H1 (cell line): ENCODE measurements around the gene BOLA1. TPM values are rescaled to one million over a fixed set of nuclear protein-coding genes. Genes with fewer than 3 reads are reported as not detected.

Experiments
- CTCF ChIA-PET: fragments of 300-600 bp; sonication (Branson Sonifier 250); formaldehyde crosslinking; loops from one replicate; lab custom pipeline; 2021; ENCODE audit not compliant: partially characterized antibody; lab: Charles Lee
- POLR2A ChIA-PET: fragments of 300-600 bp; sonication (Branson Sonifier 250); formaldehyde crosslinking; loops from one replicate; lab custom pipeline; 2021; ENCODE audit warnings: inconsistent platforms; ENCODE audit not compliant: partially characterized antibody; lab: Charles Lee
- DNase-seq, 2 experiments: peaks; one replicate each; pipeline versions ENCODE4 v3.0.0 to v3.0.0-alpha.2; 2010 to 2022; ENCODE audit warnings: low spot score in 2 of 2, low read depth in 1 of 2, mixed read lengths in 1 of 2
- FAIRE-seq: peaks from 2 replicates; lab custom pipeline; 2011; peaks lifted over from hg19 to GRCh38; lab: Jason Lieb, UNC
- H2AFZ ChIP-seq: 2 replicates; pipeline ENCODE4 v1.8.1; 2012; ENCODE audit warnings: low read length, inconsistent platforms
- H2AK5ac ChIP-seq: 2 replicates; pipeline ENCODE4 v1.6.1; 2013; ENCODE audit warnings: low read depth, low read length
- H2BK120ac ChIP-seq: replicated peaks from 2 replicates; pipeline ENCODE3; 2013; ENCODE audit warnings: low read depth, low read length, inconsistent platforms
- H2BK12ac ChIP-seq: 2 replicates; pipeline ENCODE4 v1.6.1; 2013; ENCODE audit warnings: low read depth, low read length
- H2BK15ac ChIP-seq: 2 replicates; pipeline ENCODE4 v1.6.1; 2013; ENCODE audit warnings: low read length
- H2BK20ac ChIP-seq: 2 replicates; pipeline ENCODE4 v1.6.1; 2013; ENCODE audit warnings: low read length
- H2BK5ac ChIP-seq: 2 replicates; pipeline ENCODE4 v1.6.1; 2013; ENCODE audit warnings: low read depth, low read length
- H3K14ac ChIP-seq: 2 replicates; pipeline ENCODE4 v1.6.1; 2013; ENCODE audit warnings: inconsistent platforms; ENCODE audit not compliant: insufficient read length
- H3K18ac ChIP-seq: 2 replicates; pipeline ENCODE4 v1.6.1; 2013; ENCODE audit warnings: low read length; ENCODE audit errors: extremely low read depth
- H3K23ac ChIP-seq: 2 replicates; pipeline ENCODE4 v1.6.1; 2013; ENCODE audit warnings: inconsistent platforms; ENCODE audit not compliant: insufficient read length
- H3K23me2 ChIP-seq: 2 replicates; pipeline ENCODE4 v1.6.1; 2013; ENCODE audit warnings: low read depth, low read length
- H3K27ac ChIP-seq: 2 replicates; pipeline ENCODE4 v1.6.1; 2011; ENCODE audit warnings: low read depth, low read length, inconsistent platforms
- H3K27me3 ChIP-seq, 4 experiments: replicated peaks in 1 of 4; 1 replicate in 1 of 4; 2 replicates in 3 of 4; pipeline versions ENCODE4 v1.6.1 to v1.8.1; 2011 to 2013; ENCODE audit warnings: low read length in 3 of 4, mild to moderate bottlenecking in 3 of 4, inconsistent platforms in 2 of 4, mixed read lengths in 2 of 4, moderate library complexity in 1 of 4; ENCODE audit not compliant: control insufficient read depth in 3 of 4, insufficient read depth in 3 of 4; ENCODE audit errors: extremely low read depth in 1 of 4
- H3K36me3 ChIP-seq, 4 experiments: 2 replicates each; pipeline versions ENCODE4 v1.6.1 to v1.8.1; 2011 to 2013; ENCODE audit warnings: mild to moderate bottlenecking in 4 of 4, low read length in 3 of 4, moderate library complexity in 2 of 4, control low read depth in 1 of 4, inconsistent platforms in 1 of 4; ENCODE audit not compliant: insufficient read depth in 4 of 4, control insufficient read depth in 2 of 4
- H3K4ac ChIP-seq: replicated peaks from 2 replicates; pipeline ENCODE3; 2013; ENCODE audit warnings: low read length, low read depth, mixed read lengths, inconsistent platforms; ENCODE audit not compliant: insufficient read length
- H3K4me1 ChIP-seq, 4 experiments: replicated peaks in 1 of 4; 1 replicate in 1 of 4; 2 replicates in 3 of 4; pipeline versions ENCODE4 v1.6.1 to v1.8.1; 2011 to 2013; ENCODE audit warnings: low read length in 3 of 4, inconsistent platforms in 2 of 4, mixed read lengths in 1 of 4; ENCODE audit not compliant: insufficient read depth in 4 of 4, control insufficient read depth in 3 of 4
- H3K4me2 ChIP-seq, 2 experiments: 2 replicates each; pipeline versions ENCODE4 v1.6.1 to v1.8.1; 2011 to 2013; ENCODE audit warnings: low read depth in 2 of 2, low read length in 2 of 2, control low read depth in 1 of 2, inconsistent platforms in 1 of 2, mild to moderate bottlenecking in 1 of 2; ENCODE audit not compliant: insufficient read depth in 1 of 2
- H3K4me3 ChIP-seq, 4 experiments: fragments of 200-600, 300-600 bp in 1 of 4; sonication (generic), shearing (Covaris generic), sonication (Bioruptor Twin) in 1 of 4; 2 replicates each; pipeline versions ENCODE4 v1.5.1 to v1.8.1; 2011 to 2016; ENCODE audit warnings: low read length in 4 of 4, low read depth in 3 of 4, control low read depth in 2 of 4, inconsistent platforms in 2 of 4, mild to moderate bottlenecking in 2 of 4, mixed read lengths in 1 of 4, moderate library complexity in 1 of 4; ENCODE audit not compliant: insufficient read depth in 2 of 4; ENCODE audit errors: extremely low read depth in 1 of 4
- H3K56ac ChIP-seq: replicated peaks from 2 replicates; pipeline ENCODE3; 2013; ENCODE audit warnings: low read depth, mild to moderate bottlenecking, mixed read lengths, low read length, inconsistent platforms; ENCODE audit not compliant: insufficient read length
- H3K79me1 ChIP-seq: 2 replicates; pipeline ENCODE4 v1.6.1; 2013; ENCODE audit warnings: low read depth, low read length, control low read depth
- H3K79me2 ChIP-seq, 2 experiments: 2 replicates each; pipeline versions ENCODE4 v1.6.1 to v1.8.1; 2012 to 2013; ENCODE audit warnings: low read length in 2 of 2, mild to moderate bottlenecking in 2 of 2, inconsistent platforms in 1 of 2; ENCODE audit not compliant: insufficient read depth in 2 of 2, control insufficient read depth in 1 of 2
- H3K9ac ChIP-seq, 4 experiments: replicated peaks in 1 of 4; 1 replicate in 1 of 4; 2 replicates in 3 of 4; pipeline versions ENCODE4 v1.6.1 to v1.8.1; 2011 to 2013; ENCODE audit warnings: low read depth in 3 of 4, low read length in 3 of 4, control low read depth in 2 of 4, mild to moderate bottlenecking in 2 of 4, moderate library complexity in 2 of 4, inconsistent platforms in 1 of 4; ENCODE audit errors: extremely low read depth in 1 of 4
- H3K9me3 ChIP-seq, 2 experiments: 2 replicates each; pipeline versions ENCODE4 v1.6.1 to v1.8.1; 2012 to 2013; ENCODE audit warnings: mild to moderate bottlenecking in 2 of 2, moderate library complexity in 2 of 2, control low read depth in 1 of 2, inconsistent platforms in 1 of 2, low read depth in 1 of 2, low read length in 1 of 2, mixed read lengths in 1 of 2; ENCODE audit not compliant: insufficient read depth in 2 of 2
- H4K20me1 ChIP-seq, 2 experiments: replicated peaks in 1 of 2; 2 replicates each; pipeline versions ENCODE3 to v1.8.1; 2011 to 2013; ENCODE audit warnings: inconsistent platforms in 2 of 2, low read length in 2 of 2, mild to moderate bottlenecking in 1 of 2; ENCODE audit not compliant: insufficient read depth in 2 of 2, control insufficient read depth in 1 of 2
- H4K5ac ChIP-seq: 2 replicates; pipeline ENCODE4 v1.6.1; 2013; ENCODE audit warnings: low read length, low read depth, mixed read lengths, inconsistent platforms; ENCODE audit not compliant: insufficient read length
- H4K8ac ChIP-seq: 2 replicates; pipeline ENCODE4 v1.8.0; 2013; ENCODE audit warnings: mild to moderate bottlenecking, moderate library complexity, low read length, inconsistent platforms; ENCODE audit not compliant: insufficient read depth; ENCODE audit errors: extremely low read depth
- H4K91ac ChIP-seq: replicated peaks from 2 replicates; pipeline ENCODE3; 2013; ENCODE audit warnings: low read length, mixed read lengths, inconsistent platforms; ENCODE audit not compliant: insufficient read length
- E2F6 ChIP-seq: IDR thresholded peaks from 2 replicates; pipeline ENCODE4 v1.6.1; 2012; ENCODE audit warnings: inconsistent platforms
- JUN ChIP-seq: IDR thresholded peaks from 2 replicates; pipeline ENCODE4 v1.6.1; 2011; ENCODE audit warnings: low read depth, mild to moderate bottlenecking, improper control_type of control experiment, low read length
- POLR2A ChIP-seq, 2 experiments: IDR thresholded peaks; 1 replicate in 1 of 2; 2 replicates in 1 of 2; pipeline ENCODE4 v1.6.1; 2011; ENCODE audit warnings: low read depth in 2 of 2, low read length in 2 of 2, mild to moderate bottlenecking in 2 of 2; ENCODE audit errors: control extremely low read depth in 1 of 2
- SRF ChIP-seq: IDR thresholded peaks from 2 replicates; pipeline ENCODE4 v1.6.1; 2011; ENCODE audit warnings: mild to moderate bottlenecking, low read depth, low read length, moderate library complexity
- WGBS, 2 experiments: shearing (Covaris generic) in 1 of 2; methylation state at CpG; one replicate each; pipeline versions ENCODE4 v1.1.6 to v1.1.7; 2013 to 2015; ENCODE audit warnings: low lambda C conversion rate in 2 of 2, mixed read lengths in 2 of 2, inconsistent platforms in 1 of 2, low coverage in 1 of 2, missing lambda C conversion rate in 1 of 2; ENCODE audit not compliant: insufficient replicate concordance in 2 of 2, insufficient coverage in 1 of 2, insufficient read length in 1 of 2; ENCODE audit errors: extremely low coverage in 1 of 2, missing lambda C conversion rate in 1 of 2; 5-methylcytosine and 5-hydroxymethylcytosine counted together
- polyA plus RNA-seq, 7 experiments: library from polyadenylated mRNA; depleted of rRNA in 3 of 7; stranded (reverse) in 5 of 7; unstranded in 2 of 7; fragments of >200 nt in 5 of 7; fragments of 200-250 nt in 2 of 7; gene quantifications; 1 replicate in 5 of 7; 2 replicates in 1 of 7; 4 replicates in 1 of 7; pipeline versions ENCODE4 v1.2.1 to v1.2.3, GENCODE V29; 2011 to 2013; ENCODE audit warnings: missing spikeins in 2 of 7, mixed read lengths in 2 of 7
- total RNA-seq: library from RNA; stranded (reverse); fragmentation: NEBNext Ultra II Directional; extraction: Animal tissue kit (Norgen Biotek cat#: 25700); gene quantifications from 2 replicates; pipeline ENCODE4 v1.2.1, GENCODE V29; 2021

BOLA1 gene
- total and polyA plus RNA-seq, 2 of the 8 experiments (the other 6 are each of a cell fraction or from before 2014, with no cell fraction given), result 8.1 to 15.4 TPM

- no peak overlapping the region for H3K27ac ChIP-seq
- 93% methylated on average over 4 of the region's 4 CpGs; no CpG with 5 or more reads in 1 of the 2 experiments for WGBS, 2 experiments
- no peak overlapping the region for H3K23ac ChIP-seq
- H3K9ac ChIP-seq, result no peak overlapping the region
- no peak overlapping the region for H2AFZ ChIP-seq
- POLR2A ChIA-PET, result interaction anchor here (1.2 to 1.6 kb wide), 3 partner anchors 22 to 58 kb away, joined by 3 read pairs; a partner anchor contains a TSS
- H2BK20ac ChIP-seq, result no peak overlapping the region
- DNase-seq, result no peak
- no peaks in the 10 kb centered on the region for H3K9me3 ChIP-seq
- no peaks in the 10 kb centered on the region for H3K27me3 ChIP-seq
- H4K20me1 ChIP-seq, result no peaks in the 10 kb centered on the region
- CTCF ChIA-PET, result interaction anchor here (0.5 to 1.6 kb wide), 2 partner anchors 17 to 157 kb away, joined by 3 to 9 read pairs; no protein-coding TSS in a partner anchor
- H3K14ac ChIP-seq, result no peak overlapping the region
- no peak overlapping the region for H4K8ac ChIP-seq
- H3K4ac ChIP-seq, result no peak overlapping the region
- peaks cover 0 to 6% (median 2%) of the 10 kb centered on the region in 4 experiments; a peak in 4 of 7 replicates for H3K4me1 ChIP-seq
- H3K18ac ChIP-seq, result no peak overlapping the region
- H3K79me2 ChIP-seq, result no peaks in the 10 kb centered on the region
- no peaks in the 10 kb centered on the region; the same call in 1 of the 2 replicates for H3K79me1 ChIP-seq
- no peak for FAIRE-seq
- no peak overlapping the region for H2AK5ac ChIP-seq
- peaks cover 2 to 42% (median 29%) of the 10 kb centered on the region in 4 experiments; a peak in 7 of 8 replicates for H3K36me3 ChIP-seq
- H3K23me2 ChIP-seq, result no peaks in the 10 kb centered on the region; the same call in 1 of the 2 replicates
- H4K5ac ChIP-seq, result no peak overlapping the region
- H2BK15ac ChIP-seq, result no peak overlapping the region
- H3K4me3 ChIP-seq, result no peak overlapping the region
- H3K56ac ChIP-seq, result no peak overlapping the region
- no peak overlapping the region for H2BK12ac ChIP-seq
- no peak overlapping the region for H2BK120ac ChIP-seq
- no peak overlapping the region for H4K91ac ChIP-seq
- no peak overlapping the region for H3K4me2 ChIP-seq
- no peak overlapping the region for H2BK5ac ChIP-seq
- TF ChIP-seq JUN (no peak), SRF (no peak), E2F6 (no peak), POLR2A (IDR thresholded peaks at IDR 0.05; ENCODE audit: control extremely low read depth in 1 of 2, low read depth in 2 of 2, low read length in 2 of 2) (no peak)
These were observed 45.8 kb downstream of the BOLA1 start for GRCh38 chr1:149945206-149945605.
